Nephron (organoid): Measurements from ENCODE around the gene TUBB1.
"Not testable (repeated sequence)": the region's sequence is repeated elsewhere in the genome, so short reads cannot be mapped to it uniquely, and the experiment has no call there.

ENCODE experiments used
- H3K27ac Mint-ChIP-seq, 3 experiments: 2 replicates each; pipeline ENCODE4 v1.8.0; 2020; ENCODE audit warnings: mixed read lengths in 3 of 3, mild to moderate bottlenecking in 2 of 3, moderate library complexity in 1 of 3
- H3K27me3 Mint-ChIP-seq: 2 replicates; pipeline ENCODE4 v1.8.0; 2021; ENCODE audit warnings: low read depth, mild to moderate bottlenecking, moderate library complexity, mixed read lengths
- H3K36me3 Mint-ChIP-seq: 2 replicates; pipeline ENCODE4 v1.8.0; 2020; ENCODE audit warnings: low read depth, mixed read lengths
- H3K4me1 Mint-ChIP-seq: 2 replicates; pipeline ENCODE4 v1.8.0; 2020; ENCODE audit warnings: mixed read lengths
- H3K4me3 Mint-ChIP-seq, 3 experiments: 2 replicates each; pipeline ENCODE4 v1.8.0; 2020; ENCODE audit warnings: mild to moderate bottlenecking in 3 of 3, mixed read lengths in 3 of 3, moderate library complexity in 2 of 3
- H3K9me3 Mint-ChIP-seq: 2 replicates; pipeline ENCODE4 v1.8.0; 2020; ENCODE audit warnings: mixed read lengths
- CTCF ChIP-seq, 3 experiments: fragments of 200-600 bp; sonication (generic); IDR thresholded peaks; one replicate each; pipeline ENCODE4 v1.5.0; 2021; ENCODE audit warnings: antibody characterized with exemption in 3 of 3; ENCODE audit not compliant: unreplicated experiment in 3 of 3

The TUBB1 gene

DNA sequence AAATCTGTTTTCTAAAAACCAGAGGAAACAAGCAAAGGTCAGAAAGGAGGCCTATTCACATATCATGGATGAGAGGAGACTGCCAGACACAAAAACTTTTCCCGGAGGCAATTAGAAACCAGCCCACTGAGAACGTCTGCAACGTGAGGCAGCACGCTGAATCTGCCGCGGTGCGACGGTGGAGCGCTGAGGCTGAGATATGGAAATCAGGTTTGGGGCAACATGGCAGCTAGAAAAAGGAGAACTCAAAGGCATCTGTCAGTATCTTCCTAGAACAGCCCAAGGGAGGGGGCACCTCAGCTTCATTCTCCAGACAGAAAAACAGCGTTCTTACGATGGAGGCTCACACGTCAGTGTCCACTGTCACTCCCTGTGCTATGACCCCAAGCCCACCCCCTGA lies 18.2 kb downstream of the TUBB1 start:
- Mint-ChIP-seq H3K9me3 (no peaks in the 10 kb centered on the region), H3K4me1 (peaks cover 37% of the 10 kb centered on the region), H3K27me3 (no peaks in the 10 kb centered on the region), H3K36me3 (peaks cover 50% of the 10 kb centered on the region), H3K27ac (no peak overlapping the region), H3K4me3 (no peak overlapping the region)
- TF ChIP-seq CTCF (IDR thresholded peaks at IDR 0.05; ENCODE audit: unreplicated experiment in 3 of 3) = no peak

DNA sequence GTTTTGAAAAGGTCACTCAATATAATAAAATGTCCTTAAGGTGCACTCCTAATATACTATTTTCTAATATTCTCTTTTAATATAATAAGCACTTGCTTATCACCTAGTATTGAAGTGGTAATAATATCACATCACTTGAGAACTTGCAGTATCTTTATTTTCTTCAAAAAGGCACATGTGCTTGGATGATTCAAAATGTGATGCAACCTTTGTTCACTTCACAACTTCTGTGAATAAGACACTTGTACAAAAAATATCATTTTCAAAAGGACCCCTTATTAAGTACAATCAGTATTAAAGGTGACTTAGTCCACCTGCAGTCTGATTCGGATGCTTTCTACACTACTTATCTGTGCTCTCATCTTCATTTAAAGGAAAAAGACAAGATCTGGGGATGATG lies 20.0 kb downstream of the TUBB1 start:
- Mint-ChIP-seq H3K36me3 (peaks cover 46% of the 10 kb centered on the region), H3K4me3 (no peak overlapping the region), H3K9me3 (no peaks in the 10 kb centered on the region), H3K4me1 (peaks cover 31% of the 10 kb centered on the region), H3K27me3 (no peaks in the 10 kb centered on the region), H3K27ac (no peak overlapping the region)
- no peak for TF ChIP-seq CTCF (IDR thresholded peaks at IDR 0.05; ENCODE audit: unreplicated experiment in 3 of 3)

GRCh38 chr20:59040667-59041066 lies 21.4 kb downstream of the TUBB1 start:
- peaks cover 31% of the 10 kb centered on the region for H3K4me1 Mint-ChIP-seq
- peak overlapping the region in 2 of 3 experiments; percentile 19 to 68 for H3K27ac Mint-ChIP-seq
- H3K4me3 Mint-ChIP-seq = peak overlapping the region; percentile 73 to 86 (median 83)
- H3K36me3 Mint-ChIP-seq = peaks cover 36% of the 10 kb centered on the region
- H3K9me3 Mint-ChIP-seq = no peaks in the 10 kb centered on the region
- H3K27me3 Mint-ChIP-seq = no peaks in the 10 kb centered on the region
- TF ChIP-seq CTCF (IDR thresholded peaks at IDR 0.05; ENCODE audit: unreplicated experiment in 3 of 3) = no peak

DNA sequence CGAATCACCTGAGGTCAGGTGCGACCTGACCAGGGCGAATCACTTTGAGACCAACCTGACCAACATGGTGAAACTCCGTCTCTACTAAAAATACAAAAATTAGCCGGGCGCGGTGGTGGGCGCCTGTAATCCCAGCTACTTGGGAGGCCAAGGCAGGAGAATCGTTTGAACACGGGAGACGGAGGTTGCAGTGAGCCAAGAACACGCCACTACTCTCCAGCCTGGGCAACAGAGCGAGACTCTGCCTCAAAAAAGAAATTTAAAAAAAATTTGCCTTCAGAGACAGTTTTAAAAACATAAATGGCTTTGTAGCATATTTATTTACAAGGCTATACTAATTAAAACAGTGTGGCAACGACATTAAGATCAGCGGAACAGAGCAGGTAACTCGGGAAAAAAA lies 22.3 kb downstream of the TUBB1 start:
- H3K9me3 Mint-ChIP-seq, H3K27me3 Mint-ChIP-seq: not testable (repeated sequence)
- Mint-ChIP-seq H3K36me3 (peaks cover 29% of the 10 kb centered on the region), H3K4me1 (peaks cover 31% of the 10 kb centered on the region), H3K27ac (peak overlapping the region in 1 of 3 experiments; percentile 68), H3K4me3 (peak overlapping the region; percentile 73 to 86 (median 83))

GRCh38 chr20:59042151-59042795 lies 23.0 kb downstream of the TUBB1 start, which contains the start of gene PRELID3B:
Gene PRELID3B, minus strand, starts transcription at chr20:59042786. Its CDS starts 56 bp downstream, at chr20:59042730.
- Mint-ChIP-seq H3K36me3 (peaks cover 21% of the 10 kb centered on the region), H3K9me3 (no peaks in the 10 kb centered on the region), H3K4me1 (peaks cover 31% of the 10 kb centered on the region), H3K4me3 (peak within 1 kb of the TSS; percentile 73 to 92 (median 86)), H3K27ac (peak within 1 kb of the TSS; percentile 52 to 83 (median 61)), H3K27me3 (no peaks in the 10 kb centered on the region)
- TF ChIP-seq CTCF (IDR thresholded peaks at IDR 0.05; ENCODE audit: unreplicated experiment in 3 of 3) = no peak

DNA sequence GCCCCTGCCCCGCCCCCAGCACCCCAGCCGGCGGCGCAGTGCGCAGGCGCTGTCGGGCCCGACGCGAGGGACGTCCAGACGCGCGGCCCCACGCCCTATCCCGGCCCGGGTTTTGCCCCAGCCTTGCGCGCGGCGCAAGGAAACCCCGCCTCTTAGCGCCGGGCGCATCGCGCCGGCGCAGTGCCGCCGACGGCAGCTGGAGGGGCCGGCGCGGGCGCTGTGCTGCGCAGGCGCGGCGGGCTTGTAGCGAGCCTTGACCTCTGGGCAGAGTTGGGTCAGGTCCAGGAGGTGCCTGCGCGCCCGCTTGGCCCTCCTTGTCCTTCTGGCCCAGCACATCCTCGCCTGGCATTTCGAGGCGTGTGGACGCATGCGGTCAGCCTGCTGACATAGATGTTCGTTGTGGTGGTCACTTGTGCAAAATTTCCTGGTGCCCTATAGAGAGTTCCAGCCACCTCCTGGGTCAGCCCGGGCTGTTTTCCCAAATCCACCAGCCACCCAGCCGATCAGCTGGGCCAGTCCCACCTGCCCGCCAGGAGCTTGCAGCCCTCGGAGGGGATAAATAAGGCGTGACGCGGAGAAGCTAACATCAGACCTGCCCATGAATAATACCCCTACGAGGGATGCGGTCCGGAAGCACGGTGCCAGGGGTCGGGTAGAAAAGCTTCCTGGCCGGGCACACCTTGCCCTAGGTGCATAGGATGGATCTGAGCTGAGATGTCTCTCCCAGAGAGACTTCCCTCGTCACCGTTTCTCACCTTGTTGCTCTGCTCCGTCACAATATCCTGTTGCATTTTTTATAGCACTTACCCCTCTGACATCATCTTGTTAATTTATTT lies 23.8 kb downstream of the TUBB1 start:
- H3K27me3 Mint-ChIP-seq = no peaks in the 10 kb centered on the region
- TF ChIP-seq CTCF (IDR thresholded peaks at IDR 0.05; ENCODE audit: unreplicated experiment in 3 of 3) = no peak
- H3K4me1 Mint-ChIP-seq = peaks cover 31% of the 10 kb centered on the region
- peaks cover 13% of the 10 kb centered on the region for H3K36me3 Mint-ChIP-seq
- no peaks in the 10 kb centered on the region for H3K9me3 Mint-ChIP-seq
- peak overlapping the region; percentile 73 to 92 (median 86) for H3K4me3 Mint-ChIP-seq
- H3K27ac Mint-ChIP-seq = peak overlapping the region; percentile 52 to 83 (median 61)
